H1 (cell line): ENCODE measurements around the gene LPCAT1. TPM values are rescaled to one million over a fixed set of nuclear protein-coding genes. Genes with fewer than 3 reads are reported as not detected.

Experiments used
- CTCF ChIA-PET: fragments of 300-600 bp; sonication (Branson Sonifier 250); formaldehyde crosslinking; loops from one replicate; lab custom pipeline; 2021; ENCODE audit not compliant: partially characterized antibody; lab: Charles Lee
- POLR2A ChIA-PET: fragments of 300-600 bp; sonication (Branson Sonifier 250); formaldehyde crosslinking; loops from one replicate; lab custom pipeline; 2021; ENCODE audit warnings: inconsistent platforms; ENCODE audit not compliant: partially characterized antibody; lab: Charles Lee
- DNase-seq, 2 experiments: peaks; one replicate each; pipeline versions ENCODE4 v3.0.0 to v3.0.0-alpha.2; 2010 to 2022; ENCODE audit warnings: low spot score in 2 of 2, low read depth in 1 of 2, mixed read lengths in 1 of 2
- FAIRE-seq: peaks from 2 replicates; lab custom pipeline; 2011; peaks lifted over from hg19 to GRCh38; lab: Jason Lieb, UNC
- H2AFZ ChIP-seq: 2 replicates; pipeline ENCODE4 v1.8.1; 2012; ENCODE audit warnings: low read length, inconsistent platforms
- H2AK5ac ChIP-seq: 2 replicates; pipeline ENCODE4 v1.6.1; 2013; ENCODE audit warnings: low read depth, low read length
- H2BK120ac ChIP-seq: replicated peaks from 2 replicates; pipeline ENCODE3; 2013; ENCODE audit warnings: low read depth, low read length, inconsistent platforms
- H2BK12ac ChIP-seq: 2 replicates; pipeline ENCODE4 v1.6.1; 2013; ENCODE audit warnings: low read depth, low read length
- H2BK15ac ChIP-seq: 2 replicates; pipeline ENCODE4 v1.6.1; 2013; ENCODE audit warnings: low read length
- H2BK20ac ChIP-seq: 2 replicates; pipeline ENCODE4 v1.6.1; 2013; ENCODE audit warnings: low read length
- H2BK5ac ChIP-seq: 2 replicates; pipeline ENCODE4 v1.6.1; 2013; ENCODE audit warnings: low read depth, low read length
- H3K14ac ChIP-seq: 2 replicates; pipeline ENCODE4 v1.6.1; 2013; ENCODE audit warnings: inconsistent platforms; ENCODE audit not compliant: insufficient read length
- H3K18ac ChIP-seq: 2 replicates; pipeline ENCODE4 v1.6.1; 2013; ENCODE audit warnings: low read length; ENCODE audit errors: extremely low read depth
- H3K23ac ChIP-seq: 2 replicates; pipeline ENCODE4 v1.6.1; 2013; ENCODE audit warnings: inconsistent platforms; ENCODE audit not compliant: insufficient read length
- H3K23me2 ChIP-seq: 2 replicates; pipeline ENCODE4 v1.6.1; 2013; ENCODE audit warnings: low read depth, low read length
- H3K27ac ChIP-seq: 2 replicates; pipeline ENCODE4 v1.6.1; 2011; ENCODE audit warnings: low read depth, low read length, inconsistent platforms
- H3K27me3 ChIP-seq, 4 experiments: replicated peaks in 1 of 4; 1 replicate in 1 of 4; 2 replicates in 3 of 4; pipeline versions ENCODE4 v1.6.1 to v1.8.1; 2011 to 2013; ENCODE audit warnings: low read length in 3 of 4, mild to moderate bottlenecking in 3 of 4, inconsistent platforms in 2 of 4, mixed read lengths in 2 of 4, moderate library complexity in 1 of 4; ENCODE audit not compliant: control insufficient read depth in 3 of 4, insufficient read depth in 3 of 4; ENCODE audit errors: extremely low read depth in 1 of 4
- H3K36me3 ChIP-seq, 4 experiments: 2 replicates each; pipeline versions ENCODE4 v1.6.1 to v1.8.1; 2011 to 2013; ENCODE audit warnings: mild to moderate bottlenecking in 4 of 4, low read length in 3 of 4, moderate library complexity in 2 of 4, control low read depth in 1 of 4, inconsistent platforms in 1 of 4; ENCODE audit not compliant: insufficient read depth in 4 of 4, control insufficient read depth in 2 of 4
- H3K4ac ChIP-seq: replicated peaks from 2 replicates; pipeline ENCODE3; 2013; ENCODE audit warnings: low read length, low read depth, mixed read lengths, inconsistent platforms; ENCODE audit not compliant: insufficient read length
- H3K4me1 ChIP-seq, 4 experiments: replicated peaks in 1 of 4; 1 replicate in 1 of 4; 2 replicates in 3 of 4; pipeline versions ENCODE4 v1.6.1 to v1.8.1; 2011 to 2013; ENCODE audit warnings: low read length in 3 of 4, inconsistent platforms in 2 of 4, mixed read lengths in 1 of 4; ENCODE audit not compliant: insufficient read depth in 4 of 4, control insufficient read depth in 3 of 4
- H3K4me2 ChIP-seq, 2 experiments: 2 replicates each; pipeline versions ENCODE4 v1.6.1 to v1.8.1; 2011 to 2013; ENCODE audit warnings: low read depth in 2 of 2, low read length in 2 of 2, control low read depth in 1 of 2, inconsistent platforms in 1 of 2, mild to moderate bottlenecking in 1 of 2; ENCODE audit not compliant: insufficient read depth in 1 of 2
- H3K4me3 ChIP-seq, 4 experiments: fragments of 200-600, 300-600 bp in 1 of 4; sonication (generic), shearing (Covaris generic), sonication (Bioruptor Twin) in 1 of 4; 2 replicates each; pipeline versions ENCODE4 v1.5.1 to v1.8.1; 2011 to 2016; ENCODE audit warnings: low read length in 4 of 4, low read depth in 3 of 4, control low read depth in 2 of 4, inconsistent platforms in 2 of 4, mild to moderate bottlenecking in 2 of 4, mixed read lengths in 1 of 4, moderate library complexity in 1 of 4; ENCODE audit not compliant: insufficient read depth in 2 of 4; ENCODE audit errors: extremely low read depth in 1 of 4
- H3K56ac ChIP-seq: replicated peaks from 2 replicates; pipeline ENCODE3; 2013; ENCODE audit warnings: low read depth, mild to moderate bottlenecking, mixed read lengths, low read length, inconsistent platforms; ENCODE audit not compliant: insufficient read length
- H3K79me1 ChIP-seq: 2 replicates; pipeline ENCODE4 v1.6.1; 2013; ENCODE audit warnings: low read depth, low read length, control low read depth
- H3K79me2 ChIP-seq, 2 experiments: 2 replicates each; pipeline versions ENCODE4 v1.6.1 to v1.8.1; 2012 to 2013; ENCODE audit warnings: low read length in 2 of 2, mild to moderate bottlenecking in 2 of 2, inconsistent platforms in 1 of 2; ENCODE audit not compliant: insufficient read depth in 2 of 2, control insufficient read depth in 1 of 2
- H3K9ac ChIP-seq, 4 experiments: replicated peaks in 1 of 4; 1 replicate in 1 of 4; 2 replicates in 3 of 4; pipeline versions ENCODE4 v1.6.1 to v1.8.1; 2011 to 2013; ENCODE audit warnings: low read depth in 3 of 4, low read length in 3 of 4, control low read depth in 2 of 4, mild to moderate bottlenecking in 2 of 4, moderate library complexity in 2 of 4, inconsistent platforms in 1 of 4; ENCODE audit errors: extremely low read depth in 1 of 4
- H3K9me3 ChIP-seq, 2 experiments: 2 replicates each; pipeline versions ENCODE4 v1.6.1 to v1.8.1; 2012 to 2013; ENCODE audit warnings: mild to moderate bottlenecking in 2 of 2, moderate library complexity in 2 of 2, control low read depth in 1 of 2, inconsistent platforms in 1 of 2, low read depth in 1 of 2, low read length in 1 of 2, mixed read lengths in 1 of 2; ENCODE audit not compliant: insufficient read depth in 2 of 2
- H4K20me1 ChIP-seq, 2 experiments: replicated peaks in 1 of 2; 2 replicates each; pipeline versions ENCODE3 to v1.8.1; 2011 to 2013; ENCODE audit warnings: inconsistent platforms in 2 of 2, low read length in 2 of 2, mild to moderate bottlenecking in 1 of 2; ENCODE audit not compliant: insufficient read depth in 2 of 2, control insufficient read depth in 1 of 2
- H4K5ac ChIP-seq: 2 replicates; pipeline ENCODE4 v1.6.1; 2013; ENCODE audit warnings: low read length, low read depth, mixed read lengths, inconsistent platforms; ENCODE audit not compliant: insufficient read length
- H4K8ac ChIP-seq: 2 replicates; pipeline ENCODE4 v1.8.0; 2013; ENCODE audit warnings: mild to moderate bottlenecking, moderate library complexity, low read length, inconsistent platforms; ENCODE audit not compliant: insufficient read depth; ENCODE audit errors: extremely low read depth
- H4K91ac ChIP-seq: replicated peaks from 2 replicates; pipeline ENCODE3; 2013; ENCODE audit warnings: low read length, mixed read lengths, inconsistent platforms; ENCODE audit not compliant: insufficient read length
- ASH2L ChIP-seq: fragments of 200-600, 300-600 bp; sonication (generic); IDR thresholded peaks from one replicate; pipeline ENCODE4 v1.7.1; 2017; ENCODE audit warnings: low read length
- CHD1 ChIP-seq: IDR thresholded peaks from 2 replicates; pipeline ENCODE4 v1.6.1; 2012; ENCODE audit warnings: low read depth, low read length, improper control_type of control experiment
- EP300 ChIP-seq, 2 experiments: IDR thresholded peaks; 1 replicate in 1 of 2; 2 replicates in 1 of 2; pipeline ENCODE4 v1.6.1; 2011 to 2012; ENCODE audit warnings: low read depth in 2 of 2, low read length in 2 of 2, mild to moderate bottlenecking in 2 of 2, borderline replicate concordance in 1 of 2, inconsistent platforms in 1 of 2, moderate library complexity in 1 of 2
- NRF1 ChIP-seq: IDR thresholded peaks from 2 replicates; pipeline ENCODE4 v1.6.1; 2011; ENCODE audit warnings: mild to moderate bottlenecking, low read depth, low read length, improper control_type of control experiment
- POLR2AphosphoS5 ChIP-seq: IDR thresholded peaks from 2 replicates; pipeline ENCODE4 v1.6.1; 2011; ENCODE audit warnings: low read depth, low read length
- SIX5 ChIP-seq: IDR thresholded peaks from 2 replicates; pipeline ENCODE4 v1.6.1; 2011; ENCODE audit warnings: mild to moderate bottlenecking, low read depth, low read length
- TEAD4 ChIP-seq: IDR thresholded peaks from 2 replicates; pipeline ENCODE4 v1.6.1; 2012; ENCODE audit warnings: low read depth, low read length, inconsistent platforms, mixed read lengths
- WGBS, 2 experiments: shearing (Covaris generic) in 1 of 2; methylation state at CpG; one replicate each; pipeline versions ENCODE4 v1.1.6 to v1.1.7; 2013 to 2015; ENCODE audit warnings: low lambda C conversion rate in 2 of 2, mixed read lengths in 2 of 2, inconsistent platforms in 1 of 2, low coverage in 1 of 2, missing lambda C conversion rate in 1 of 2; ENCODE audit not compliant: insufficient replicate concordance in 2 of 2, insufficient coverage in 1 of 2, insufficient read length in 1 of 2; ENCODE audit errors: extremely low coverage in 1 of 2, missing lambda C conversion rate in 1 of 2; 5-methylcytosine and 5-hydroxymethylcytosine counted together
- polyA plus RNA-seq, 7 experiments: library from polyadenylated mRNA; depleted of rRNA in 3 of 7; stranded (reverse) in 5 of 7; unstranded in 2 of 7; fragments of >200 nt in 5 of 7; fragments of 200-250 nt in 2 of 7; gene quantifications; 1 replicate in 5 of 7; 2 replicates in 1 of 7; 4 replicates in 1 of 7; pipeline versions ENCODE4 v1.2.1 to v1.2.3, GENCODE V29; 2011 to 2013; ENCODE audit warnings: missing spikeins in 2 of 7, mixed read lengths in 2 of 7
- total RNA-seq: library from RNA; stranded (reverse); fragmentation: NEBNext Ultra II Directional; extraction: Animal tissue kit (Norgen Biotek cat#: 25700); gene quantifications from 2 replicates; pipeline ENCODE4 v1.2.1, GENCODE V29; 2021

LPCAT1 gene
- total and polyA plus RNA-seq, 2 of the 8 experiments (the other 6 are each of a cell fraction or from before 2014, with no cell fraction given): 107 to 260 TPM

DNA sequence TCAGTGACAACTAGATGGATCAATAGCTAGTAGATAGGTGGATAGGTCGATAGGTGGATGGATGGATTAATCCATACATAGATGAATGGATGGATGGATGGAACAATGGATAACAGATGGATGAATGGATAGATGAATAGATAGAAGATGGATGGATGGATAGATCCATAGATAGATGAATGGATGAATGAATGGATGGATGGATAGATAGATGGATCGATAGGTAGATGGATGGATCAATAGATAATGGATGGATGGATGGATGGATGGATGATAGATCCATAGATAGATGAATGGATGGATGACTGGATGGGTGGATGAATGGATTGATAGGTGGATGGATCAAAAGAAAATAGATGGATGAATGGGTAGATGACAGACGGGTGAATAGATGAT lies 83.7 kb downstream of the LPCAT1 start:
- H4K5ac ChIP-seq: no peak overlapping the region
- no peak overlapping the region for H3K4me2 ChIP-seq
- no peak overlapping the region for H2BK15ac ChIP-seq
- no peak overlapping the region for H3K27ac ChIP-seq
- FAIRE-seq (no peak), DNase-seq (no peak)
- no peak overlapping the region for H2AK5ac ChIP-seq
- no peak overlapping the region for H2BK12ac ChIP-seq
- H3K23ac ChIP-seq: no peak overlapping the region
- WGBS, 2 experiments: 77% methylated on average over 3 of the region's 3 CpGs; no CpG with 5 or more reads in 1 of the 2 experiments
- POLR2A ChIA-PET: no interaction called here
- no peak overlapping the region for H2BK120ac ChIP-seq
- H3K9ac ChIP-seq: no peak overlapping the region
- no peaks in the 10 kb centered on the region for H3K79me1 ChIP-seq
- H3K79me2 ChIP-seq: no peaks in the 10 kb centered on the region
- H2BK5ac ChIP-seq: no peak overlapping the region
- CTCF ChIA-PET: no interaction called here
- no peaks in the 10 kb centered on the region for H3K9me3 ChIP-seq
- peaks cover 0 to 11% (median 0%) of the 10 kb centered on the region in 4 experiments; a peak in 3 of 7 replicates for H3K4me1 ChIP-seq
- no peak overlapping the region for H3K14ac ChIP-seq
- no peak overlapping the region for H3K4me3 ChIP-seq
- peaks cover 9% of the 10 kb centered on the region; the same call in 1 of the 2 replicates for H3K23me2 ChIP-seq
- H3K27me3 ChIP-seq: peaks cover 19 to 32% (median 29%) of the 10 kb centered on the region in 4 experiments
- H3K4ac ChIP-seq: no peak overlapping the region
- no peak overlapping the region for H3K18ac ChIP-seq
- no peak overlapping the region for H3K56ac ChIP-seq
- no peaks in the 10 kb centered on the region for H3K36me3 ChIP-seq
- no peak overlapping the region for H2BK20ac ChIP-seq
- no peak overlapping the region for H4K91ac ChIP-seq
- H4K20me1 ChIP-seq: peaks cover 2 to 5% of the 10 kb centered on the region in 2 experiments
- H2AFZ ChIP-seq: no peak overlapping the region
- H4K8ac ChIP-seq: no peak overlapping the region
- TF ChIP-seq ASH2L: no peak
- TF ChIP-seq NRF1: no peak
- no peak for TF ChIP-seq SIX5
- TF ChIP-seq POLR2AphosphoS5: no peak
- no peak for TF ChIP-seq CHD1
- no peak for TF ChIP-seq TEAD4
- no peak for TF ChIP-seq EP300 (IDR thresholded peaks at IDR 0.05; ENCODE audit: borderline replicate concordance in 1 of 2, low read depth in 2 of 2, low read length in 2 of 2)
